AG04449 (cell line): ENCODE measurements around the gene TBC1D5.

Source experiments
- CTCF ChIA-PET: fragments of 350-600 bp; formaldehyde crosslinking; extraction: SDS; loops from one replicate; lab custom pipeline; 2021; ENCODE audit warnings: antibody characterized with exemption; lab: Yijun Ruan, JAX
- POLR2A ChIA-PET: fragments of 400-600, 350-600 bp; formaldehyde crosslinking; extraction: SDS; loops from one replicate; lab custom pipeline; 2020; ENCODE audit warnings: antibody characterized with exemption, inconsistent platforms; lab: Yijun Ruan, JAX
- DNase-seq: peaks from one replicate; pipeline ENCODE4 v3.0.0-alpha.2; 2010; ENCODE audit warnings: low read depth, low spot score
- H3K4me3 ChIP-seq: 2 replicates; pipeline ENCODE4 v1.5.1; 2011; ENCODE audit warnings: low read depth, mild to moderate bottlenecking, control low read depth, low read length
- TF ChIP-seq, protein P1 (sequence below): IDR thresholded peaks from one replicate; pipeline ENCODE4 v1.5.1; 2011; ENCODE audit warnings: mild to moderate bottlenecking, moderate library complexity, low read length, control low read depth, inconsistent platforms; ENCODE audit not compliant: insufficient read depth; ENCODE audit errors: missing control alignments

TBC1D5 gene

DNA sequence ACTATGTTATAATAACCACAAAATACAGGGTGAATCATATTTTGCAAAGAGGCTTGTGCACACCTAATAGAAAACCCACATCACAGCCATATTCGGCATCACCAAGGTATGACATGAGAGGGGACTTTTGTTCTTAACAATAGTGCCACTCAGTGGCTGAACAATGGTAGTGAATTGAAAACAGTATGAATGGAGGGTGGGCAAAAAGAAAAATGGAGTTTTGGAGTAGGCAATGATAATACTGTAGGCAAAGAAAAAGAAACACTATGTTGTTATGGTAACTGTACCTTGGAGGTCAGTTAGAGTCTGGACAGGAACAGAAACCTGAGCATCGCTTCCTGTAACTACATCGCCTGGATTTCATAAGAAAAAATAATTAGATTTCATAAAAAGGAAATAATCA is 509.0 kb downstream of the TBC1D5 start:
- POLR2A ChIA-PET, result no interaction called here
- no peak for DNase-seq
- H3K4me3 ChIP-seq, result no peak overlapping the region
- CTCF ChIA-PET, result interaction anchor here (0.7 to 9.4 kb wide), 8 partner anchors 20 to 633 kb away, joined by 3 to 120 read pairs (median 4); no protein-coding TSS in a partner anchor
- TF ChIP-seq, protein P1, sequence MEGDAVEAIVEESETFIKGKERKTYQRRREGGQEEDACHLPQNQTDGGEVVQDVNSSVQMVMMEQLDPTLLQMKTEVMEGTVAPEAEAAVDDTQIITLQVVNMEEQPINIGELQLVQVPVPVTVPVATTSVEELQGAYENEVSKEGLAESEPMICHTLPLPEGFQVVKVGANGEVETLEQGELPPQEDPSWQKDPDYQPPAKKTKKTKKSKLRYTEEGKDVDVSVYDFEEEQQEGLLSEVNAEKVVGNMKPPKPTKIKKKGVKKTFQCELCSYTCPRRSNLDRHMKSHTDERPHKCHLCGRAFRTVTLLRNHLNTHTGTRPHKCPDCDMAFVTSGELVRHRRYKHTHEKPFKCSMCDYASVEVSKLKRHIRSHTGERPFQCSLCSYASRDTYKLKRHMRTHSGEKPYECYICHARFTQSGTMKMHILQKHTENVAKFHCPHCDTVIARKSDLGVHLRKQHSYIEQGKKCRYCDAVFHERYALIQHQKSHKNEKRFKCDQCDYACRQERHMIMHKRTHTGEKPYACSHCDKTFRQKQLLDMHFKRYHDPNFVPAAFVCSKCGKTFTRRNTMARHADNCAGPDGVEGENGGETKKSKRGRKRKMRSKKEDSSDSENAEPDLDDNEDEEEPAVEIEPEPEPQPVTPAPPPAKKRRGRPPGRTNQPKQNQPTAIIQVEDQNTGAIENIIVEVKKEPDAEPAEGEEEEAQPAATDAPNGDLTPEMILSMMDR, result peak; percentile 60

DNA sequence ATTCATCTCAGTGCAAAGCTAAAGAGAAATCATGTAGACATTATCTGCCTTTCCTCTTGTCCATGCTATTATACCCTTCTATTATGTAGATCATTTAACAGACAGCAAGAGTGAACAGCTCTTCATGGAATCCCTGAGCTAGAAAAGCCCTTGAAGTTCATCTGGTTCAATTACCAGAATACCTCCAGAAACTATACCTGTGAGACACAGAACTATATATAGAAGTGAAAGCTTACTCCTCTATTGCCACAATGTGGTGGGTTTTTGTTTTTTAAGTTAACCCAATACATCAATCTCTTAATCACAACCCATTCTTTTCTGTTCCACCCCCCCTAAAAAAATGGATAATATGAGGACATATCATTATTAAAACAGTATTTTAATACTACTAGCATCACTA is 510.0 kb downstream of the TBC1D5 start:
- TF ChIP-seq, protein P1, result no peak
- DNase-seq, result no peak
- H3K4me3 ChIP-seq, result no peak overlapping the region
- CTCF ChIA-PET, result interaction anchor here (0.9 to 9.4 kb wide), 8 partner anchors 19 to 637 kb away, joined by 3 to 120 read pairs (median 4); no protein-coding TSS in a partner anchor
- POLR2A ChIA-PET, result no interaction called here

DNA sequence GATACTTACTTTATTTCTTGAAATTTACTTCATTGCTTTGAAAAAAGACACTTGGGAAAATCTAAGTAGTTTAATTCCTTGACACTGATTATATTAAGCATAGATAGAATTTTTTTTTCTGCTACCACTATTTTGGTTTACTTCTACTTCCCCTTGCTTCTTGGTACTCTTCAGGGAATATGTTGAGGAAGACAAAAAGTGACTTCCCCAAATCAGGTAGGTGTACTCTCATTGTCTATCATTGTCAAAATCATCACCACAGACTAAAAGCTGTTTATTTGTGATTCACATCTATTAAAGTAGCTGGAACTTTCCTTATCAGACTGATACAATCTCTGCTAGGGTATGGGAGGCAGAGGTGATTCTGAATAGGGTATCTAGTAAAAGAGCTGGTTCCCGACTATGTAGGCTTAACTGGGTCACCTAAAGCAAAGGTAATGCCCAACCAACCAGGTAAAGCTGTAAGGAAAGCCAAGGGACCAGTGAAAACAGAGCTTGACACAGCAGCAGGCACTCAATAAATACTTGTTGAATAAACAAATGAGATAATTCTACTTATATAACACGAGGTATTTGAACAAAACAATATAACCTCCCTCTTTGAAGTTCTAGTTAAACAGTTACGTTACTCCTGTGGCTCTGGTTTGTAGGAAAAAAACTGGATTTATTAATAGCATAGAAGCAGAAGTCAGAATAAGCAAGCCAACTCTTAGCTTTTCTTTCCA is 510.7 kb downstream of the TBC1D5 start:
- ChIA-PET POLR2A (no interaction called here), CTCF (interaction anchor here (0.9 to 9.4 kb wide), 7 partner anchors 19 to 636 kb away, joined by 3 to 120 read pairs (median 4); no protein-coding TSS in a partner anchor)
- no peak for DNase-seq
- no peak overlapping the region for H3K4me3 ChIP-seq
- TF ChIP-seq, protein P1, result no peak

DNA sequence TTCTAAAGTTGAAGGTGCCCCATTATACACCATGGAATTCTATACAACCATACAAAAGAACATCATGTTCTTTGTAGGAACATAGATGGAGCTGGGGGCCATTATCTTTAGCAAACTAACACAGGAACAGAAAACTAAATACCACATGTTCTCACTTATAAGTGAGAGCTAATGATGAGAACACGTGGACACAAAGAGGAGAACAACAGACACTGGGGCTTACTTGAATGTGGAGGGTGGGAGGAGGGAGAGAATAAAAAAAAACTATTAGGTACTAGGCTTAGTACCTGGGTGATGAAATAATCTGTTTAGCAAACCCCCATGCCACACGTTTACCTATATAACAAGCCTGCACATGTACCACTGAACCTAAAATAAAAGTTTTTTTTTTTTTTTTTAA is 515.0 kb downstream of the TBC1D5 start:
- no peak overlapping the region for H3K4me3 ChIP-seq
- ChIA-PET POLR2A (interaction anchor here (0.6 kb wide), 1 partner anchor 882 kb away, joined by 3 read pairs; no protein-coding TSS in a partner anchor), CTCF (interaction anchor here (0.8 to 9.4 kb wide), 4 partner anchors 11 to 627 kb away, joined by 3 to 120 read pairs (median 4); no protein-coding TSS in a partner anchor)
- TF ChIP-seq, protein P1, result no peak
- DNase-seq, result no peak

DNA sequence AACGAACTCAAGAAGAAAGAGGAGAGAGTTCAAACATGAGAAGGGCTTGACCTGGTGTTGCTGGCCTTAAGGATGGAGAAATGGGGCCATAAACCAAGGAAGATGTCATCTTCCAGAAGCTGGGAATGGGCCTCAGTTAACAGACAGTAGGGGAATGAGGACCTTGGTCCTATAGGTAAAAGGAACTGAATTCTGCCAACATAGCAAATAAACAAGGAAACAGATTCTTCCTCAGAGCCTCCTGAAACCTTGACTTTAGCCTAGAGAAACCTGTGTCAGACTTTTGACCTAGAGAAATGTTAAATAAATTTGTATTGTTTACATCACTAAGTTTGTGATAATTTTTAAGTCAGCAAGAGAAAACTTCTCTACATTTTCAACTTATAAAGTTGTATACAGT is 520.9 kb downstream of the TBC1D5 start:
- TF ChIP-seq, protein P1, result no peak
- no peak for DNase-seq
- POLR2A ChIA-PET, result no interaction called here
- no peak overlapping the region for H3K4me3 ChIP-seq
- CTCF ChIA-PET, result no interaction called here

DNA sequence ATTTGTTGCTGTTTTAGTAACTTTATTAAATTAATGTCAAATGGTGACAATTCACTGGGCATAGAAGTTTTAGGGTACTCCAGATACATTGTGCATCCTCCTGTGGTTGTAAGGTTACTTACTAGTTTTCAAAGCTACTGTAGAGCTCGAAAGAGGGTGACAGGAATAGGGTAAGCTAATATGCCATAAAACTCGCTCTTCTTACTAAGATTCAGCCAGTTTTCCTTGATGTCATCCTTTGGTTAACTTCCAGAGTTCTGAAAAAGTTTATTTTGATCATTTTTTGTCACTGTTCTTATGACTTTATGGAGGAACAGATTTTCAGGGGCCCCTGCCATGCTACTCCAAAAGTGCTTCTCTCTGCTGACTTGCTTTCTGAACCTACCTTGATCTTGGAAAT is 522.8 kb downstream of the TBC1D5 start:
- DNase-seq, result no peak
- POLR2A ChIA-PET, result no interaction called here
- no peak overlapping the region for H3K4me3 ChIP-seq
- CTCF ChIA-PET, result no interaction called here
- TF ChIP-seq, protein P1, result no peak
